ENCODE data around the gene CABP2.

Gene CABP2

GRCh38 chr11:67495234-67496005 is 27.8 kb downstream of the CABP2 start:
- H3K4me1 ChIP-seq (ENCODE audit: control insufficient read depth, insufficient read depth, low read length) = no peaks in the 10 kb centered on the region
- H3K9ac ChIP-seq (ENCODE audit: low read length) = no peak overlapping the region
- no peak overlapping the region for H3K27ac ChIP-seq (ENCODE audit: low read depth, low read length)
- no peak overlapping the region for H3K4me3 ChIP-seq (ENCODE audit: low read length)
- no peaks in the 10 kb centered on the region for H3K27me3 ChIP-seq (ENCODE audit: control insufficient read depth, insufficient read depth, low read length)
- H3K36me3 ChIP-seq (ENCODE audit: control insufficient read depth, insufficient read depth, low read length) = peaks cover 6% of the 10 kb centered on the region

- Histone ChIP-seq H3K9ac (ENCODE audit: low read length) (no peak overlapping the region), H3K27ac (ENCODE audit: low read depth, low read length) (no peak overlapping the region), H3K4me1 (ENCODE audit: control insufficient read depth, insufficient read depth, low read length) (no peaks in the 10 kb centered on the region), H3K36me3 (ENCODE audit: control insufficient read depth, insufficient read depth, low read length) (peaks cover 12% of the 10 kb centered on the region), H3K27me3 (ENCODE audit: control insufficient read depth, insufficient read depth, low read length) (no peaks in the 10 kb centered on the region), H3K4me3 (ENCODE audit: low read length) (no peak overlapping the region)
These were observed 28.6 kb downstream of the CABP2 start for GRCh38 chr11:67494371-67495233.

- no peak overlapping the region for H3K9ac ChIP-seq (ENCODE audit: low read length)
- no peaks in the 10 kb centered on the region for H3K4me1 ChIP-seq (ENCODE audit: control insufficient read depth, insufficient read depth, low read length)
- no peak overlapping the region for H3K4me3 ChIP-seq (ENCODE audit: low read length)
- H3K36me3 ChIP-seq (ENCODE audit: control insufficient read depth, insufficient read depth, low read length) = peaks cover 11% of the 10 kb centered on the region
- H3K27ac ChIP-seq (ENCODE audit: low read depth, low read length) = no peak overlapping the region
- H3K27me3 ChIP-seq (ENCODE audit: control insufficient read depth, insufficient read depth, low read length) = no peaks in the 10 kb centered on the region
These were observed 29.5 kb downstream of the CABP2 start for GRCh38 chr11:67493548-67494370.

GRCh38 chr11:67492801-67493547 is 30.3 kb downstream of the CABP2 start:
- Histone ChIP-seq H3K27ac (ENCODE audit: low read depth, low read length) (no peak overlapping the region), H3K9ac (ENCODE audit: low read length) (no peak overlapping the region), H3K36me3 (ENCODE audit: control insufficient read depth, insufficient read depth, low read length) (peaks cover 11% of the 10 kb centered on the region), H3K4me1 (ENCODE audit: control insufficient read depth, insufficient read depth, low read length) (no peaks in the 10 kb centered on the region), H3K27me3 (ENCODE audit: control insufficient read depth, insufficient read depth, low read length) (no peaks in the 10 kb centered on the region), H3K4me3 (ENCODE audit: low read length) (no peak overlapping the region)

- Histone ChIP-seq H3K27me3 (ENCODE audit: control insufficient read depth, insufficient read depth, low read length) (no peaks in the 10 kb centered on the region), H3K27ac (ENCODE audit: low read depth, low read length) (no peak overlapping the region), H3K4me1 (ENCODE audit: control insufficient read depth, insufficient read depth, low read length) (no peaks in the 10 kb centered on the region), H3K4me3 (ENCODE audit: low read length) (no peak overlapping the region), H3K9ac (ENCODE audit: low read length) (no peak overlapping the region), H3K36me3 (ENCODE audit: control insufficient read depth, insufficient read depth, low read length) (peaks cover 14% of the 10 kb centered on the region)
These were observed 31.0 kb downstream of the CABP2 start for GRCh38 chr11:67492069-67492727.

- H3K36me3 ChIP-seq (ENCODE audit: control insufficient read depth, insufficient read depth, low read length) = peaks cover 14% of the 10 kb centered on the region
- no peak overlapping the region for H3K9ac ChIP-seq (ENCODE audit: low read length)
- no peaks in the 10 kb centered on the region for H3K4me1 ChIP-seq (ENCODE audit: control insufficient read depth, insufficient read depth, low read length)
- H3K27ac ChIP-seq (ENCODE audit: low read depth, low read length) = no peak overlapping the region
- no peak overlapping the region for H3K4me3 ChIP-seq (ENCODE audit: low read length)
- no peaks in the 10 kb centered on the region for H3K27me3 ChIP-seq (ENCODE audit: control insufficient read depth, insufficient read depth, low read length)
These were observed 31.8 kb downstream of the CABP2 start for GRCh38 chr11:67491276-67492068.

GRCh38 chr11:67490727-67491065 is 32.5 kb downstream of the CABP2 start:
- Histone ChIP-seq H3K9ac (ENCODE audit: low read length) (no peak overlapping the region), H3K27ac (ENCODE audit: low read depth, low read length) (no peak overlapping the region), H3K4me3 (ENCODE audit: low read length) (no peak overlapping the region), H3K27me3 (ENCODE audit: control insufficient read depth, insufficient read depth, low read length) (no peaks in the 10 kb centered on the region), H3K36me3 (ENCODE audit: control insufficient read depth, insufficient read depth, low read length) (peaks cover 11% of the 10 kb centered on the region), H3K4me1 (ENCODE audit: control insufficient read depth, insufficient read depth, low read length) (no peaks in the 10 kb centered on the region)

- Histone ChIP-seq H3K4me3 (ENCODE audit: low read length) (no peak overlapping the region), H3K4me1 (ENCODE audit: control insufficient read depth, insufficient read depth, low read length) (no peaks in the 10 kb centered on the region), H3K27ac (ENCODE audit: low read depth, low read length) (no peak overlapping the region), H3K27me3 (ENCODE audit: control insufficient read depth, insufficient read depth, low read length) (no peaks in the 10 kb centered on the region), H3K9ac (ENCODE audit: low read length) (no peak overlapping the region), H3K36me3 (ENCODE audit: control insufficient read depth, insufficient read depth, low read length) (peaks cover 11% of the 10 kb centered on the region)
These were observed 33.1 kb downstream of the CABP2 start for GRCh38 chr11:67489885-67490726.

GRCh38 chr11:67489203-67489884 is 33.9 kb downstream of the CABP2 start:
- no peak overlapping the region for H3K27ac ChIP-seq (ENCODE audit: low read depth, low read length)
- H3K27me3 ChIP-seq (ENCODE audit: control insufficient read depth, insufficient read depth, low read length) = no peaks in the 10 kb centered on the region
- no peak overlapping the region for H3K4me3 ChIP-seq (ENCODE audit: low read length)
- H3K4me1 ChIP-seq (ENCODE audit: control insufficient read depth, insufficient read depth, low read length) = peaks cover 5% of the 10 kb centered on the region
- H3K36me3 ChIP-seq (ENCODE audit: control insufficient read depth, insufficient read depth, low read length) = peaks cover 13% of the 10 kb centered on the region
- H3K9ac ChIP-seq (ENCODE audit: low read length) = no peak overlapping the region

Measured in rectal smooth muscle tissue (tissue), 1 donor.